Glutamatergic neuron (in vitro differentiated cells): Measurements from ENCODE around the gene KANTR. TPM values are rescaled to one million over a fixed set of nuclear protein-coding genes. Genes with fewer than 3 reads are reported as not detected.
"Not testable (repeated sequence)": the region's sequence is repeated elsewhere in the genome, so short reads cannot be mapped to it uniquely, and the experiment has no call there.

ENCODE experiments used
- DNase-seq: peaks from one replicate; pipeline ENCODE4 v3.0.0; 2022
- H3K27ac Mint-ChIP-seq: one replicate; pipeline ENCODE4 v1.8.0; 2020; ENCODE audit warnings: mild to moderate bottlenecking, mixed read lengths, inconsistent platforms; ENCODE audit not compliant: unreplicated experiment
- H3K27me3 Mint-ChIP-seq: one replicate; pipeline ENCODE4 v1.8.0; 2020; ENCODE audit warnings: mild to moderate bottlenecking, moderate library complexity, mixed read lengths, inconsistent platforms; ENCODE audit not compliant: unreplicated experiment
- H3K36me3 Mint-ChIP-seq: one replicate; pipeline ENCODE4 v1.8.0; 2020; ENCODE audit warnings: mild to moderate bottlenecking, mixed read lengths, inconsistent platforms; ENCODE audit not compliant: unreplicated experiment
- H3K4me1 Mint-ChIP-seq: one replicate; pipeline ENCODE4 v1.8.0; 2020; ENCODE audit warnings: mild to moderate bottlenecking, low read depth, mixed read lengths, inconsistent platforms; ENCODE audit not compliant: unreplicated experiment
- H3K4me3 Mint-ChIP-seq: one replicate; pipeline ENCODE4 v1.8.0; 2020; ENCODE audit warnings: mild to moderate bottlenecking, mixed read lengths, inconsistent platforms; ENCODE audit not compliant: unreplicated experiment
- H3K9me3 Mint-ChIP-seq: one replicate; pipeline ENCODE4 v1.8.0; 2020; ENCODE audit warnings: mild to moderate bottlenecking, moderate library complexity, mixed read lengths, inconsistent platforms; ENCODE audit not compliant: unreplicated experiment
- CTCF ChIP-seq: fragments of 200-600 bp; sonication (generic); IDR thresholded peaks from one replicate; pipeline ENCODE4 v1.5.0; 2021; ENCODE audit not compliant: partially characterized antibody, unreplicated experiment
- total RNA-seq: library from RNA; stranded (reverse); fragmentation: NEBNext Ultra II Directional; extraction: Animal tissue kit (Norgen Biotek cat#: 25700); gene quantifications from one replicate; pipeline ENCODE4 v1.2.1, GENCODE V29; 2021; ENCODE audit not compliant: unreplicated experiment

The KANTR gene
- total RNA-seq, 1 donor from 2014 or later, result 20.0 TPM

- H3K4me3 Mint-ChIP-seq, result no peak overlapping the region
- DNase-seq, result no peak
- H3K9me3 Mint-ChIP-seq, result no peaks in the 10 kb centered on the region
- H3K27ac Mint-ChIP-seq, result no peak overlapping the region
- no peaks in the 10 kb centered on the region for H3K27me3 Mint-ChIP-seq
- no peaks in the 10 kb centered on the region for H3K36me3 Mint-ChIP-seq
- TF ChIP-seq CTCF, result no peak
- no peaks in the 10 kb centered on the region for H3K4me1 Mint-ChIP-seq
Observed at GRCh38 chrX:53163436-53163835, 69.5 kb downstream of the KANTR start.

GRCh38 chrX:53164566-53164965 lies 70.6 kb downstream of the KANTR start:
- H3K4me1 Mint-ChIP-seq, DNase-seq, H3K27me3 Mint-ChIP-seq, H3K36me3 Mint-ChIP-seq, H3K9me3 Mint-ChIP-seq, H3K4me3 Mint-ChIP-seq, H3K27ac Mint-ChIP-seq: not testable (repeated sequence)

- H3K4me1 Mint-ChIP-seq, result no peaks in the 10 kb centered on the region
Observed at GRCh38 chrX:53166103-53166502, 72.2 kb downstream of the KANTR start.

GRCh38 chrX:53171356-53171755 lies 77.4 kb downstream of the KANTR start:
- no peak for TF ChIP-seq CTCF
- Mint-ChIP-seq H3K27me3 (no peaks in the 10 kb centered on the region), H3K4me3 (no peak overlapping the region), H3K4me1 (no peaks in the 10 kb centered on the region), H3K27ac (no peak overlapping the region), H3K36me3 (peaks cover 5% of the 10 kb centered on the region), H3K9me3 (peaks cover 1% of the 10 kb centered on the region)
- DNase-seq, result no peak

More at GRCh38 chrX:53166103-53166502, 72.2 kb downstream of the KANTR start:
- no peak for DNase-seq
- Mint-ChIP-seq H3K4me3 (no peak overlapping the region), H3K9me3 (no peaks in the 10 kb centered on the region), H3K27me3 (no peaks in the 10 kb centered on the region), H3K27ac (no peak overlapping the region), H3K36me3 (no peaks in the 10 kb centered on the region)
- TF ChIP-seq CTCF, result no peak

Other genes starting within 250 kb of the KANTR start
- gene XAGE3, start 226.1 kb upstream of the KANTR start, total RNA-seq, result not detected
- gene FAM156B, start 196.8 kb upstream of the KANTR start, total RNA-seq, result 11.8 TPM
- gene FAM156A, start 135.6 kb upstream of the KANTR start, total RNA-seq, result 22.1 TPM
- gene GPR173, start 45.4 kb upstream of the KANTR start, total RNA-seq, result 85.3 TPM
- gene TSPYL2, start 11.8 kb upstream of the KANTR start, total RNA-seq, result 10.2 TPM
- gene KDM5C, start 131.1 kb downstream of the KANTR start, total RNA-seq, result 124 TPM
- 1.6 TPM for gene IQSEC2, start 187.4 kb downstream of the KANTR start, total RNA-seq